PC-9 (cell line): ENCODE results near the gene SLC25A30.

Experiments used
- CTCF ChIP-seq: fragments of 200-600 bp; sonication (generic); conservative IDR thresholded peaks from 2 replicates; pipeline ENCODE4 v1.6.1; 2017; ENCODE audit warnings: mixed run types, antibody characterized with exemption, mild to moderate bottlenecking, moderate library complexity
- EZH2 ChIP-seq: fragments of 200-600 bp; sonication (generic); IDR thresholded peaks from 2 replicates; pipeline ENCODE4 v1.8.0; 2017; ENCODE audit warnings: antibody characterized with exemption, low read depth

- TF ChIP-seq CTCF (no peak), EZH2 (no peak)
These were observed 19.3 kb downstream of the SLC25A30 start for GRCh38 chr13:45398877-45399276.
